ENCODE data around the gene AOC2.

Gene AOC2

GRCh38 chr17:42798383-42799380 is 45.7 kb upstream of the AOC2 start, which contains the start of the genes CNTD1 and COA3:
TSS of gene CNTD1 (plus strand) at chr17:42798861. CDS start at chr17:42799068, 207 bp downstream.
TSS of gene COA3 (minus strand) at chr17:42798704. CDS start at chr17:42798681, 23 bp downstream.
- Histone ChIP-seq H3K9ac (ENCODE audit: low read length) (peak within 1 kb of the TSS; percentile 83), H3K36me3 (ENCODE audit: insufficient read depth, low read length) (no peaks in the 10 kb centered on the region), H3K9me2 (ENCODE audit: low read depth, low read length) (no peaks in the 10 kb centered on the region), H3K4me2 (ENCODE audit: low read length) (peak within 1 kb of the TSS; percentile 91), H3F3A (ENCODE audit: insufficient read depth, low read length) (no peaks in the 10 kb centered on the region), H2AFZ (ENCODE audit: low read length) (peak within 1 kb of the TSS; percentile 84), H3K9me3 (ENCODE audit: low read length) (no peaks in the 10 kb centered on the region), H3K4me1 (ENCODE audit: insufficient read depth, low read length, severe bottlenecking) (peaks cover 15% of the 10 kb centered on the region), H4K20me1 (ENCODE audit: insufficient read depth, low read length) (no peaks in the 10 kb centered on the region), H3K27ac (ENCODE audit: low read depth, low read length, poor library complexity, severe bottlenecking) (no peak within 1 kb of the TSS), H3K4me3 (ENCODE audit: low read depth, low read length, poor library complexity, severe bottlenecking) (peak within 1 kb of the TSS; percentile 91), H3K79me2 (ENCODE audit: insufficient read depth, low read length) (no peaks in the 10 kb centered on the region), H3K27me3 (ENCODE audit: insufficient read depth, low read length) (no peaks in the 10 kb centered on the region)
- TF ChIP-seq EZH2 (IDR thresholded peaks at IDR 0.05; ENCODE audit: borderline replicate concordance, low read length) (no peak), CTCF (IDR thresholded peaks at IDR 0.05; ENCODE audit: low read length) (no peak)

GRCh38 chr17:42803074-42803883 is 41.1 kb upstream of the AOC2 start:
- Histone ChIP-seq H3K79me2 (ENCODE audit: insufficient read depth, low read length) (no peaks in the 10 kb centered on the region), H3F3A (ENCODE audit: insufficient read depth, low read length) (no peaks in the 10 kb centered on the region), H3K4me3 (ENCODE audit: low read depth, low read length, poor library complexity, severe bottlenecking) (no peak overlapping the region), H3K9me2 (ENCODE audit: low read depth, low read length) (no peaks in the 10 kb centered on the region), H4K20me1 (ENCODE audit: insufficient read depth, low read length) (no peaks in the 10 kb centered on the region), H3K36me3 (ENCODE audit: insufficient read depth, low read length) (no peaks in the 10 kb centered on the region), H3K4me2 (ENCODE audit: low read length) (no peak overlapping the region), H3K4me1 (ENCODE audit: insufficient read depth, low read length, severe bottlenecking) (peaks cover 4% of the 10 kb centered on the region), H3K27ac (ENCODE audit: low read depth, low read length, poor library complexity, severe bottlenecking) (no peak overlapping the region), H3K27me3 (ENCODE audit: insufficient read depth, low read length) (no peaks in the 10 kb centered on the region), H3K9ac (ENCODE audit: low read length) (no peak overlapping the region), H3K9me3 (ENCODE audit: low read length) (no peaks in the 10 kb centered on the region), H2AFZ (ENCODE audit: low read length) (no peak overlapping the region)
- no peak for TF ChIP-seq EZH2 (IDR thresholded peaks at IDR 0.05; ENCODE audit: borderline replicate concordance, low read length)
- no peak for TF ChIP-seq CTCF (IDR thresholded peaks at IDR 0.05; ENCODE audit: low read length)

- Histone ChIP-seq H3K36me3 (ENCODE audit: insufficient read depth, low read length) (peaks cover 9% of the 10 kb centered on the region; the same call in 1 of the 2 replicates), H3K4me3 (ENCODE audit: low read depth, low read length, poor library complexity, severe bottlenecking) (no peak overlapping the region), H2AFZ (ENCODE audit: low read length) (no peak overlapping the region), H3K27me3 (ENCODE audit: insufficient read depth, low read length) (no peaks in the 10 kb centered on the region), H3K79me2 (ENCODE audit: insufficient read depth, low read length) (no peaks in the 10 kb centered on the region), H3K9me3 (ENCODE audit: low read length) (no peaks in the 10 kb centered on the region), H3K4me2 (ENCODE audit: low read length) (no peak overlapping the region), H3K27ac (ENCODE audit: low read depth, low read length, poor library complexity, severe bottlenecking) (no peak overlapping the region), H3K9me2 (ENCODE audit: low read depth, low read length) (no peaks in the 10 kb centered on the region), H3K4me1 (ENCODE audit: insufficient read depth, low read length, severe bottlenecking) (no peaks in the 10 kb centered on the region), H4K20me1 (ENCODE audit: insufficient read depth, low read length) (no peaks in the 10 kb centered on the region), H3K9ac (ENCODE audit: low read length) (no peak overlapping the region), H3F3A (ENCODE audit: insufficient read depth, low read length) (no peaks in the 10 kb centered on the region)
- no peak for TF ChIP-seq EZH2 (IDR thresholded peaks at IDR 0.05; ENCODE audit: borderline replicate concordance, low read length)
- no peak for TF ChIP-seq CTCF (IDR thresholded peaks at IDR 0.05; ENCODE audit: low read length)
Measured at GRCh38 chr17:42804918-42805367, 39.4 kb upstream of the AOC2 start.

Data from OCI-LY1 (cell line).